Karpas-422 (cell line): ENCODE results near the gene HOXD3. TPM values are rescaled to one million over a fixed set of nuclear protein-coding genes. Genes with fewer than 3 reads are reported as not detected.

ENCODE experiments used
- DNase-seq: peaks from one replicate; pipeline ENCODE4 v3.0.0-alpha.2; 2015
- H2AFZ ChIP-seq: fragments of 200-600 bp; sonication (generic); 2 replicates; pipeline ENCODE4 v1.6.1; 2014; ENCODE audit warnings: antibody characterized with exemption, low read length, mixed read lengths
- H3K27ac ChIP-seq: fragments of 200-600 bp; sonication (generic); 2 replicates; pipeline ENCODE4 v1.5.1; 2014; ENCODE audit warnings: mild to moderate bottlenecking, low read length, moderate library complexity
- H3K27me3 ChIP-seq: fragments of 200-600 bp; sonication (generic); 2 replicates; pipeline ENCODE4 v1.6.1; 2014; ENCODE audit warnings: low read length, mixed read lengths
- H3K36me3 ChIP-seq: fragments of 200-600 bp; sonication (generic); 2 replicates; pipeline ENCODE4 v1.6.1; 2014; ENCODE audit warnings: low read length, mixed read lengths; ENCODE audit not compliant: insufficient read depth
- H3K4me1 ChIP-seq: fragments of 200-600 bp; sonication (generic); 2 replicates; pipeline ENCODE4 v1.6.1; 2014; ENCODE audit warnings: mild to moderate bottlenecking, low read length, mixed read lengths
- H3K4me2 ChIP-seq: fragments of 200-600 bp; sonication (generic); 2 replicates; pipeline ENCODE4 v1.6.1; 2014; ENCODE audit warnings: low read length, low read depth, mild to moderate bottlenecking; ENCODE audit not compliant: poor library complexity, severe bottlenecking
- H3K4me3 ChIP-seq: fragments of 200-600 bp; sonication (generic); 2 replicates; pipeline ENCODE4 v1.5.1; 2014; ENCODE audit warnings: mild to moderate bottlenecking, antibody characterized with exemption, low read length, mixed read lengths
- H3K79me2 ChIP-seq: fragments of 200-600 bp; sonication (generic); 2 replicates; pipeline ENCODE4 v1.6.1; 2014; ENCODE audit warnings: mild to moderate bottlenecking, low read length, mixed read lengths
- H3K9ac ChIP-seq: fragments of 200-600 bp; sonication (generic); 2 replicates; pipeline ENCODE4 v1.6.0; 2014; ENCODE audit warnings: low read length
- H3K9me2 ChIP-seq: fragments of 200-600 bp; sonication (generic), shearing (Covaris generic); replicated peaks from 2 replicates; pipeline ENCODE4 v1.6.0; 2014; ENCODE audit warnings: mild to moderate bottlenecking, low read length, moderate library complexity; ENCODE audit not compliant: insufficient read depth
- H3K9me3 ChIP-seq: fragments of 300-700, 200-600 bp; sonication (generic); 2 replicates; pipeline ENCODE4 v1.6.1; 2014; ENCODE audit warnings: low read length, mixed read lengths
- H4K20me1 ChIP-seq: fragments of 200-600 bp; sonication (generic); 2 replicates; pipeline ENCODE4 v1.6.1; 2014; ENCODE audit warnings: mild to moderate bottlenecking, antibody characterized with exemption, low read length, low read depth; ENCODE audit not compliant: insufficient read depth
- total RNA-seq: library from RNA; depleted of rRNA; stranded (reverse); fragments of >200 nt; shearing (Covaris generic); gene quantifications from 2 replicates; pipeline ENCODE4 v1.2.3, GENCODE V29; 2014; ENCODE audit warnings: low replicate concordance

Gene HOXD3
- total RNA-seq, 1 experiment from 2014 or later, result not detected

- Histone ChIP-seq H4K20me1 (no peaks in the 10 kb centered on the region), H3K4me3 (no peak overlapping the region), H3K27me3 (no peaks in the 10 kb centered on the region), H3K36me3 (no peaks in the 10 kb centered on the region), H3K4me2 (no peak overlapping the region), H3K9me3 (no peaks in the 10 kb centered on the region), H3K79me2 (no peaks in the 10 kb centered on the region), H3K9ac (no peak overlapping the region), H3K27ac (no peak overlapping the region), H3K9me2 (no peaks in the 10 kb centered on the region), H3K4me1 (no peaks in the 10 kb centered on the region), H2AFZ (no peak overlapping the region)
- no peak for DNase-seq
Observed at GRCh38 chr2:176148751-176149421, 8.2 kb upstream of the HOXD3 start.

GRCh38 chr2:176149481-176149938 is 7.6 kb upstream of the HOXD3 start:
- Histone ChIP-seq H3K9me3 (no peaks in the 10 kb centered on the region), H4K20me1 (no peaks in the 10 kb centered on the region)

GRCh38 chr2:176149939-176150583 is 7.0 kb upstream of the HOXD3 start:
- no peaks in the 10 kb centered on the region for H3K9me2 ChIP-seq
- H2AFZ ChIP-seq, result no peak overlapping the region
- H3K9ac ChIP-seq, result no peak overlapping the region
- no peaks in the 10 kb centered on the region for H3K9me3 ChIP-seq
- no peaks in the 10 kb centered on the region for H3K79me2 ChIP-seq
- no peaks in the 10 kb centered on the region for H3K27me3 ChIP-seq
- no peak overlapping the region for H3K27ac ChIP-seq
- no peaks in the 10 kb centered on the region for H3K4me1 ChIP-seq
- no peaks in the 10 kb centered on the region for H3K36me3 ChIP-seq
- no peak overlapping the region for H3K4me3 ChIP-seq
- no peak for DNase-seq
- H4K20me1 ChIP-seq, result no peaks in the 10 kb centered on the region
- H3K4me2 ChIP-seq, result no peak overlapping the region

More at GRCh38 chr2:176149481-176149938, 7.6 kb upstream of the HOXD3 start:
- Histone ChIP-seq H3K4me3 (no peak overlapping the region), H3K79me2 (no peaks in the 10 kb centered on the region), H3K4me2 (no peak overlapping the region), H2AFZ (no peak overlapping the region), H3K27ac (no peak overlapping the region), H3K9me2 (no peaks in the 10 kb centered on the region), H3K27me3 (no peaks in the 10 kb centered on the region), H3K9ac (no peak overlapping the region), H3K4me1 (no peaks in the 10 kb centered on the region), H3K36me3 (no peaks in the 10 kb centered on the region)
- no peak for DNase-seq

- no peak overlapping the region for H3K9ac ChIP-seq
- no peaks in the 10 kb centered on the region for H3K79me2 ChIP-seq
- H3K4me1 ChIP-seq, result no peaks in the 10 kb centered on the region
- H3K4me2 ChIP-seq, result no peak overlapping the region
- H3K36me3 ChIP-seq, result no peaks in the 10 kb centered on the region
- no peaks in the 10 kb centered on the region for H3K9me2 ChIP-seq
- no peak overlapping the region for H2AFZ ChIP-seq
- H4K20me1 ChIP-seq, result no peaks in the 10 kb centered on the region
- H3K4me3 ChIP-seq, result no peak overlapping the region
- H3K27me3 ChIP-seq, result no peaks in the 10 kb centered on the region
- H3K27ac ChIP-seq, result no peak overlapping the region
- no peak for DNase-seq
- no peaks in the 10 kb centered on the region for H3K9me3 ChIP-seq
Observed at GRCh38 chr2:176150584-176151441, 6.3 kb upstream of the HOXD3 start.

- H3K4me1 ChIP-seq, result no peaks in the 10 kb centered on the region
- H3K27ac ChIP-seq, result no peak within 1 kb of the TSS
- H3K9me2 ChIP-seq, result no peaks in the 10 kb centered on the region
- H2AFZ ChIP-seq, result no peak within 1 kb of the TSS
- no peaks in the 10 kb centered on the region for H3K9me3 ChIP-seq
- H3K4me2 ChIP-seq, result no peak within 1 kb of the TSS
- H3K27me3 ChIP-seq, result no peaks in the 10 kb centered on the region
- no peaks in the 10 kb centered on the region for H3K36me3 ChIP-seq
- no peak within 1 kb of the TSS for H3K9ac ChIP-seq
- DNase-seq, result no peak
- no peaks in the 10 kb centered on the region for H3K79me2 ChIP-seq
- H4K20me1 ChIP-seq, result no peaks in the 10 kb centered on the region
- no peak within 1 kb of the TSS for H3K4me3 ChIP-seq
Observed at GRCh38 chr2:176151442-176152287, 5.4 kb upstream of the HOXD3 start, which contains the start of gene HOXD4. HOXD4 (plus strand) TSS chr2:176151550; CDS start chr2:176151634, 84 bp downstream.

GRCh38 chr2:176152350-176153181 is 4.5 kb upstream of the HOXD3 start:
- Histone ChIP-seq H3K4me2 (no peak overlapping the region), H3K9ac (no peak overlapping the region), H2AFZ (no peak overlapping the region), H3K27ac (no peak overlapping the region), H4K20me1 (no peaks in the 10 kb centered on the region), H3K27me3 (no peaks in the 10 kb centered on the region), H3K36me3 (no peaks in the 10 kb centered on the region), H3K4me1 (no peaks in the 10 kb centered on the region), H3K9me3 (no peaks in the 10 kb centered on the region), H3K79me2 (no peaks in the 10 kb centered on the region), H3K4me3 (no peak overlapping the region), H3K9me2 (no peaks in the 10 kb centered on the region)
- no peak for DNase-seq

- Histone ChIP-seq H4K20me1 (no peaks in the 10 kb centered on the region), H3K4me1 (no peaks in the 10 kb centered on the region), H3K9me2 (no peaks in the 10 kb centered on the region), H3K27ac (no peak overlapping the region), H3K4me3 (no peak overlapping the region), H3K79me2 (no peaks in the 10 kb centered on the region), H2AFZ (no peak overlapping the region), H3K27me3 (no peaks in the 10 kb centered on the region), H3K4me2 (no peak overlapping the region), H3K36me3 (no peaks in the 10 kb centered on the region), H3K9ac (no peak overlapping the region), H3K9me3 (no peaks in the 10 kb centered on the region)
- DNase-seq, result no peak
Observed at GRCh38 chr2:176154576-176155252, 2.4 kb upstream of the HOXD3 start.
